DOHH2 (cell line): ENCODE results near the gene ARL15.

ENCODE experiments used
- H3F3A ChIP-seq: fragments of 200-600 bp; sonication (generic), shearing (Covaris generic); 2 replicates; pipeline ENCODE4 v1.6.0; 2016; ENCODE audit warnings: antibody characterized with exemption, mild to moderate bottlenecking; ENCODE audit not compliant: control insufficient read depth, insufficient read depth
- H3K27ac ChIP-seq: fragments of 200-600 bp; sonication (generic); 2 replicates; pipeline ENCODE4 v1.5.1; 2014; ENCODE audit warnings: low read depth, mild to moderate bottlenecking, low read length, moderate library complexity
- H3K27me3 ChIP-seq: fragments of 200-600 bp; sonication (generic); 2 replicates; pipeline ENCODE4 v1.6.1; 2014; ENCODE audit warnings: mild to moderate bottlenecking, low read length, mixed read lengths; ENCODE audit not compliant: control insufficient read depth
- H3K36me3 ChIP-seq: fragments of 200-600 bp; sonication (generic); 2 replicates; pipeline ENCODE4 v1.6.1; 2014; ENCODE audit warnings: mild to moderate bottlenecking, low read length, moderate library complexity, mixed read lengths; ENCODE audit not compliant: control insufficient read depth
- H3K4me1 ChIP-seq: fragments of 200-600 bp; sonication (generic); 2 replicates; pipeline ENCODE4 v1.6.1; 2014; ENCODE audit warnings: mild to moderate bottlenecking, low read length, mixed read lengths; ENCODE audit not compliant: control insufficient read depth
- H3K4me2 ChIP-seq: fragments of 200-600 bp; sonication (generic); 2 replicates; pipeline ENCODE4 v1.6.0; 2014; ENCODE audit warnings: mild to moderate bottlenecking, low read length, moderate library complexity
- H3K4me3 ChIP-seq: fragments of 200-600 bp; sonication (generic); 2 replicates; pipeline ENCODE4 v1.5.1; 2014; ENCODE audit warnings: mild to moderate bottlenecking, low read length, mixed read lengths
- H3K79me2 ChIP-seq: fragments of 200-600 bp; sonication (generic); 2 replicates; pipeline ENCODE4 v1.6.1; 2014; ENCODE audit warnings: mild to moderate bottlenecking, low read length, mixed read lengths; ENCODE audit not compliant: control insufficient read depth
- H3K9me2 ChIP-seq: fragments of 200-600 bp; sonication (generic); replicated peaks from 2 replicates; pipeline ENCODE4 v1.6.1; 2014; ENCODE audit warnings: mild to moderate bottlenecking, low read length, mixed read lengths; ENCODE audit not compliant: control insufficient read depth
- H3K9me3 ChIP-seq: fragments of 200-600 bp; sonication (generic); 2 replicates; pipeline ENCODE4 v1.6.1; 2014; ENCODE audit warnings: antibody characterized with exemption, low read length, mixed read lengths; ENCODE audit not compliant: control insufficient read depth, insufficient read depth
- H4K20me1 ChIP-seq: fragments of 200-600 bp; sonication (generic); 2 replicates; pipeline ENCODE4 v1.6.0; 2014; ENCODE audit warnings: low read depth, mild to moderate bottlenecking, antibody characterized with exemption, low read length, moderate library complexity; ENCODE audit not compliant: control insufficient read depth, insufficient read depth
- EZH2phosphoT487 ChIP-seq: fragments of 200-600 bp; sonication (generic); IDR thresholded peaks from 2 replicates; pipeline ENCODE4 v1.6.1; 2017; ENCODE audit warnings: borderline replicate concordance, mild to moderate bottlenecking, antibody characterized with exemption, low read length, moderate library complexity, mixed read lengths
- TF ChIP-seq, protein P1 (sequence below): fragments of 200-600 bp; sonication (generic); IDR thresholded peaks from one replicate; pipeline ENCODE4 v1.5.1; 2014; ENCODE audit warnings: antibody characterized with exemption, mild to moderate bottlenecking, low read depth, low read length; ENCODE audit not compliant: poor library complexity, severe bottlenecking

Gene ARL15

DNA sequence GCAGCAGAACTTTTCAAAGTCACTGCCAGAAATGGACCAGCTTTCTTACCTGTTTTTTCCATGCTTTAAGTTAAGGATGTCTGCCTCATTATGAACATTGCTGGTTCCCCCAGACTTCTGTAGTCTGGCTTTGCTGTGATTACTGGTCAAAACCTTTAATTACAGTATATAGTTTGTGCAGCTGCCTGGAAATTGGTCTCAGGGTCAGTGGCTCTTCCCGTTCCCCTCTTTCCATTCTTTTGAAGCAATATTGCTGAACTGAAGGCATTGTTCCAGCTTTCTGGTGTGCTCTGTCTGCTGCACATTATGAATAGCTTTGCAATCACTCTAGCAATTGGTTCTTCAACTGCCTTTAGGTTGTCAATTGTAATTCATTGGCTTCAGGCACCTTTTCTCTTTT lies 206.5 kb downstream of the ARL15 start:
- no peak overlapping the region for H3K4me3 ChIP-seq
- H3K27ac ChIP-seq = no peak overlapping the region
- no peaks in the 10 kb centered on the region for H3K36me3 ChIP-seq
- H3K4me2 ChIP-seq = no peak overlapping the region
- H4K20me1 ChIP-seq = no peaks in the 10 kb centered on the region
- H3K9me3 ChIP-seq = no peaks in the 10 kb centered on the region
- no peaks in the 10 kb centered on the region for H3K9me2 ChIP-seq
- H3K27me3 ChIP-seq = no peaks in the 10 kb centered on the region
- TF ChIP-seq EZH2phosphoT487 = no peak
- TF ChIP-seq, protein P1, sequence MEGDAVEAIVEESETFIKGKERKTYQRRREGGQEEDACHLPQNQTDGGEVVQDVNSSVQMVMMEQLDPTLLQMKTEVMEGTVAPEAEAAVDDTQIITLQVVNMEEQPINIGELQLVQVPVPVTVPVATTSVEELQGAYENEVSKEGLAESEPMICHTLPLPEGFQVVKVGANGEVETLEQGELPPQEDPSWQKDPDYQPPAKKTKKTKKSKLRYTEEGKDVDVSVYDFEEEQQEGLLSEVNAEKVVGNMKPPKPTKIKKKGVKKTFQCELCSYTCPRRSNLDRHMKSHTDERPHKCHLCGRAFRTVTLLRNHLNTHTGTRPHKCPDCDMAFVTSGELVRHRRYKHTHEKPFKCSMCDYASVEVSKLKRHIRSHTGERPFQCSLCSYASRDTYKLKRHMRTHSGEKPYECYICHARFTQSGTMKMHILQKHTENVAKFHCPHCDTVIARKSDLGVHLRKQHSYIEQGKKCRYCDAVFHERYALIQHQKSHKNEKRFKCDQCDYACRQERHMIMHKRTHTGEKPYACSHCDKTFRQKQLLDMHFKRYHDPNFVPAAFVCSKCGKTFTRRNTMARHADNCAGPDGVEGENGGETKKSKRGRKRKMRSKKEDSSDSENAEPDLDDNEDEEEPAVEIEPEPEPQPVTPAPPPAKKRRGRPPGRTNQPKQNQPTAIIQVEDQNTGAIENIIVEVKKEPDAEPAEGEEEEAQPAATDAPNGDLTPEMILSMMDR = no peak
- no peaks in the 10 kb centered on the region for H3F3A ChIP-seq
- no peaks in the 10 kb centered on the region for H3K79me2 ChIP-seq
- 0 out of 2 replicates have a peak, but pooled peaks cover 1% of the 10 kb centered on the region for H3K4me1 ChIP-seq

DNA sequence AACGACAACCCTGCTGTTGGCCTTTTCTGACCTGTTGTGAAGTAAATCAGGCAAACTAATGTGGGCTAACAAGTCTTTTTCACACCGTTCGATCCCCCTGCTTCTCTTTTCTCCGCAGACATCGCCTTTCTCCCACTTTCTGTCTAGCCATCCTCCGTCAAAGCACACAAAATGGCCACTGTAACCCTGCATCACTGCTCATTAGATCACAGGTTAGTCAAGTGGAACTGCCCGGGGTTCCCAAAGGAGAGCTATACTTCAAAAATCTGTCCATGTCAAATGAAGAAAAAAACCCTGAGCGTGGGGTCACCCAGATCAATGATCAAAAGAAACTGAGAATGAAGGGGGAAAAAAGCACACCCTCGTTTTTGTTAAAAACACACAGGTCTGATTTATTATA lies 212.1 kb downstream of the ARL15 start:
- peaks cover 11% of the 10 kb centered on the region for H3K4me1 ChIP-seq
- no peaks in the 10 kb centered on the region for H3K9me2 ChIP-seq
- H3K79me2 ChIP-seq = no peaks in the 10 kb centered on the region
- no peaks in the 10 kb centered on the region for H3K36me3 ChIP-seq
- no peak overlapping the region for H3K27ac ChIP-seq
- H4K20me1 ChIP-seq = no peaks in the 10 kb centered on the region
- no peaks in the 10 kb centered on the region for H3F3A ChIP-seq
- H3K4me3 ChIP-seq = no peak overlapping the region
- H3K27me3 ChIP-seq = no peaks in the 10 kb centered on the region
- TF ChIP-seq EZH2phosphoT487 = no peak
- TF ChIP-seq, protein P1 = no peak
- no peak overlapping the region for H3K4me2 ChIP-seq
- H3K9me3 ChIP-seq = no peaks in the 10 kb centered on the region

DNA sequence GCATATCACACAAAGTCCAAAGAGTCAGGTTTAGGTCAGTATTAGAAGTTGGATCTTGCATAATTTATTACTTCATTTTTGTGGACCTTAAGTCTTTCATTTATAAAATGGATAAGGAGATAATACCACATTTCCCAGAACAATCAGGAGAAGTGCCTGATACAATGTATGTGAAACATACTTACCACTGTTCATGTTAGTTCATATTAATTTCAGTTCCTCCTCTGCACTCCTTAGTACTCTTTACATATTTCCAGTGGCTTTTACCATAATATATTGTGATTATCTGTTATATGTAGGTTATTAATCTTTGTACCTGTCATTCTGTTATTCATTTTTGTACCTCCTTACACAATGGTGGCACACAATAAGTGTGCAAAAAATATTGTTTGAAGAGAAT lies 214.4 kb downstream of the ARL15 start:
- H3K4me2 ChIP-seq = no peak overlapping the region
- no peaks in the 10 kb centered on the region for H3K27me3 ChIP-seq
- H3K79me2 ChIP-seq = no peaks in the 10 kb centered on the region
- peaks cover 11% of the 10 kb centered on the region for H3K4me1 ChIP-seq
- H4K20me1 ChIP-seq = no peaks in the 10 kb centered on the region
- no peaks in the 10 kb centered on the region for H3F3A ChIP-seq
- H3K36me3 ChIP-seq = no peaks in the 10 kb centered on the region
- no peaks in the 10 kb centered on the region for H3K9me2 ChIP-seq
- no peak overlapping the region for H3K4me3 ChIP-seq
- no peak overlapping the region for H3K27ac ChIP-seq
- TF ChIP-seq EZH2phosphoT487 = no peak
- TF ChIP-seq, protein P1 = no peak
- H3K9me3 ChIP-seq = no peaks in the 10 kb centered on the region

DNA sequence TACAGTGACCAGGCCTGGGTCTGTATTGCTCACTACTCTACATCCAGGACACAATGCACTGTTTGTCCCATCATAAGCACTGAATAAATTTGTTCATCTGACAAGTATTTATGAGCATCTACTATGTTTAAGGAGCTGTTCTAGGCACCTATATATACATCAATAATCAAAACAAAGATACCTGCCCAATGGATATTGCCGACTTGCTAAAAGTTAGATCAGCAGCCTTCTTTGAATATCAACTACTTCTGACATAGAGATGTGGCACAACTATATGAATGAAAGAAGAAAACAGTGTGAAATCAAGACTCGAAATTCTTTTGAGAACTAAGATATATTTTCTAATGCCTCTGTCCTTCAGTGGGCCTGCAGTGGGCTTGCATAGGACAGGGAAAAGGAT lies 215.7 kb downstream of the ARL15 start:
- no peaks in the 10 kb centered on the region for H3K9me3 ChIP-seq
- H3K4me2 ChIP-seq = peak overlapping the region; percentile 41
- no peaks in the 10 kb centered on the region for H4K20me1 ChIP-seq
- no peaks in the 10 kb centered on the region for H3K9me2 ChIP-seq
- no peak overlapping the region for H3K27ac ChIP-seq
- H3K79me2 ChIP-seq = no peaks in the 10 kb centered on the region
- TF ChIP-seq, protein P1 = no peak
- no peak for TF ChIP-seq EZH2phosphoT487
- no peak overlapping the region for H3K4me3 ChIP-seq
- H3K36me3 ChIP-seq = no peaks in the 10 kb centered on the region
- H3K27me3 ChIP-seq = no peaks in the 10 kb centered on the region
- H3K4me1 ChIP-seq = peaks cover 11% of the 10 kb centered on the region
- H3F3A ChIP-seq = no peaks in the 10 kb centered on the region
